HG03442 (cell line): ENCODE results near the gene MPG.
"Not testable (repeated sequence)": the region's sequence is repeated elsewhere in the genome, so short reads cannot be mapped to it uniquely, and the experiment has no call there.

Experiments used
- ATAC-seq: cut with Tn5 transposase; IDR thresholded peaks from one replicate; pipeline ENCODE4 v1.9.1; 2021; ENCODE audit warnings: mild to moderate bottlenecking, moderate library complexity; ENCODE audit not compliant: unreplicated experiment

MPG gene

DNA sequence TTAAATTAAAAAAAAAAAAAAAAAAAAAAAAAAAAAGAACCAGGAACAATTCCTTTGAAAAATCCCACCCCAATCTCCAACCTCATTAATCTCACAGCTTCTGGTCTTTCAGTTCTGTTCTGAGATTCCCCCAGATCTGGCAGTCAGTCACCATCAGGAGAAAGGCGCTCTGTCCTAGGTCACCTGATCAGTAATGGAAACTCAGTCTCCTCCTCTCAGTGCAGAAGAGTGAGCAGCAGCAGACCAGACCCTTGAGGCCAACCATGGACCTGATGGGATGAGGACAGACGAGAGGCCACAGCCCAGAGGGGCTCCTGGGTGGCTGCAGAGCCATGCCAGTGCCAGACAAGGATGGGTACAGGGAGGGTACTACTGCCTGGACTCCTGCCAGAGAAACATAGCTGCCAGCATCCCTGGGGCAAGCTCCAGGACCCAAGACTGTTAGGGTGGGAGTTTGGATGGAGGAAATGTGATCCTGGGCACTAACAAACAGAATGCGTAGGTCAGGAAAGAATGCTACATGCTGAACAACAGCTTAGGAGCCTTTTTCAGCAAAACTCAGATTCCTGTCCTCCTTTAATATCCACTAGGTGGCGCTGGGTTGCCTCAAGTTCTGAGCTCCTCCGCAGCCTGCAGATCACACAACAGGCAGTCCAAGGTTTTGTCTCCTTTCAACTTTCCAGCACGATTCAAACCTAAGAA, 28.7 kb downstream of the MPG start:
- ATAC-seq, result no peak

DNA sequence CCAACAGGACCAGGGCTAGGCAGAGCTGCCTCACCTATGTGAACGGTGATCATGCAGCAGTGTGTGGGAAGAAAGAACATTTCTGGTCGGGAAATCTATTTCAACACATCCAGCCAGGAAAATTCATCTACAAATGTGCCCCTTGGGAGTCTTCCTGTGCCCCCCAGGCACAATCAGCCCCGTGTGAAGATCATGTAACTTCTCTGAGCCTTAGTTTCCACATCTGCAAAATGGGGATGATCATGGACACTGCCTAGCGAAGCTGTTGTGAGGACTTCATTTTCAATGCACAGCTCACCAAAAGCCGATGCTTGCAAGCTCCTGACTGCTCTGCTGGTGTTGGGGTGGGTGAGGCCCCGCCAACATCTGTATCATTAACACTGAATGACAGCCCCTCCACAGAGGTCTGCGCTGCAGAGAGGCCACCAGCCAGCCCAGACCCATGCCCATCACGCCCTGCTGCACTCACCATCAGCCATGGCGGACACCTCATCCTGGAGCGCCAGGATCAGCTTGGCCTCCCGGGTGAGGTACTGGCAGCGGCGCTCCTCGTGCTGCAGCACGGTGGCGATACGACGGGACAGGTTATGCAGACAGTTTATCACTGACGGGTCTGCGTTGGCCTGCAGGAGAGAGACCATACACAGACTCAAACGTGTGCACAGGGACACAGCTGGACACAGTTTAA, 34.3 kb downstream of the MPG start:
- ATAC-seq, result no peak

DNA sequence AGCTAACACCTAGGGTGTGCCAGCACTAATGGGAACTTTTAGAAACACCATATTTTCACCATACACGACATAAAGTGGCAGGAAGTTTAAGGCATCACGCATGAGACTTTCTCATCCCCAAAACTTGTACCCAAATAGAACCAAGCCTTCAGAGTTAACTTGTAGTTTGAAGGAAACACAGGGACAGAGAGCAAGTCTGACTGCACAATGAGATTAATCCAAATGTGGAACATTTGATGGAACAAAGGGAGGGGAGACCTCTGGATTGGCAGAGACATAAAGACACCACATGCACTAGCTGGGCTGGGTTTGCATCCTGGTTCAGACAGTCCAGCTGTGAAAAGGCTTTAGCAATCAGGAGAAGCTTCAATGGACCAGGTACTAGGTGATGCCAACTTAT, 36.3 kb downstream of the MPG start:
- ATAC-seq, result no peak

DNA sequence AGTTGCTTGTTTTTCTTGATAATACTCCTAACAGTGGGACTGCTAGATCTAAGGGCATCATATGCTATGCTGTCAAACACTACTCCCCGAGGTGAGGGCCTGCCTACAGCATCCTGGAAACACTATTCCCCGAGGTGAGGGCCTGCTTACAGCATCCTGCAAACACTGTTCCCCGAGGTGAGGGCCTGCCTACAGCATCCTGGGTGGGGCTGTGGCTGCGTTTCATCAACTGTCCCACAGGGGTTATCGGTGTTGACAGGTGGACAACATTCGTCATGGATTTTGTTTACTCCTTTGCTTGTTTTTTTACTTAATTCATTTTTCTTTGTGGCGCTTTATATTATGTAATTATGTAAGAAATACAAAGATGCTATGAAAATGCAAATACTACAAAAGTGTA, 38.0 kb downstream of the MPG start:
- no peak for ATAC-seq

DNA sequence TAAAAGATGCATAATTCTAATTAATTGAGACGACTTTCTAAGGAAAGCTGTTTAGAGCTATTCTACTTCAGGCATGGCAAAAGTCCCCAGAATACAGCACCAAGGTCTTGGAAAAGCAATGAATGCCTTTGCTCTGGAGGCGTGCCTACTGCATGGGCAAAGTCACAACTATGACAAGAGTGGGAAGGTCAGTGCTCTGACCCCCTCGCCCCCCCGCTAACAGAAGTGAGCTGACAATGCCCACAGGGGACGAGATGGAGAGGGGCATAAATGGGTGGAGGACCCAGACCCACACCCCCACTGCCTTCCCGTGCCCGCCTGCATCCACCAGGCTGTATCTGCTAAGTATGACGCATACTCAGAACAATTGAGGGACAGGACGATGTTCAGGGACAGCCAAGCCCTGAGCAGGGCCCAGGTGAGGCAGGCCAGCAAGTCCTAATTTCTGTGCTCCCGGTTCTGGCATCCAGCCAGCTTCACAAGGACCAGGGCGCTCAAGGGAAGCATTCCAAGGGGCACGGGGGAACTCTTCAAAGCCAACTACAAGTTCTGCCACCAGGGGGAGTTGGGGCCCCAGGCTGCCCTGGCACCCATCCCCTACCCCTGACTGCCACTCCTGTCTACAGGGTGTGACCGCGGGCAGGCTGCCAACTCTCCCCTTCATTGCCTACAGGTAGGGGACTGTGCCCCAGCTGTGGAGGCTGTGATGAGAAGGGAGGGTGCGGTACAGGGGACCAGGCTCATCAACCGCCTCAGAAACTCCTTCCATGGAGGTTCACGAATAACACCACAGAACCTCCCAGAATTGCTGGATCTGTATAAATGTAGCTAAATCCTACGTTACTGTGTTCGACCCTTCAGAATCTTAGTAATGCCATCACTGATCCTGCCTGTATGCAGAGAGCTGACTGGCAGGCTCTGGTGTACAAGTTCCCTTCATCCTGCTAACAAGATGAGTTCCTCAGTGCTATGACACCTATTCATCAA, 39.6 kb downstream of the MPG start:
- no peak for ATAC-seq

DNA sequence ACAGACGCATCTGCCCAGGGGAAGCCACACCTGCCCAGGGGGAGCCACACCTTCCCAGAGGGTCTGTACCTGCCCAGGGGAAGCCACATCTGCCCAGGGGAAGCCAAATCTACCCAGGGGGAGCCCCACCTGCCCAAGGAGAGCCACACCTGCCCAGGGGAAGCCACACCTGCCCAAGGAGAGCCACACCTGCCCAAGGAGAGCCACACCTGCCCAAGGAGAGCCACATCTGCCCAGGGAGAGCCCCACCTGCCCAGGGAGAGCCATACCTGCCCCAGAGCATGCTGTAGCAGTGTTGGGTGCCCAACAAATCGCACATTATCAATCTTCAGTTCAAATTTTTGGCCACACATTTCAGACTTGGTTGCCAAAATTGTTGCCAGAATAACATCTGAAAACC, 40.8 kb downstream of the MPG start:
- no peak for ATAC-seq

DNA sequence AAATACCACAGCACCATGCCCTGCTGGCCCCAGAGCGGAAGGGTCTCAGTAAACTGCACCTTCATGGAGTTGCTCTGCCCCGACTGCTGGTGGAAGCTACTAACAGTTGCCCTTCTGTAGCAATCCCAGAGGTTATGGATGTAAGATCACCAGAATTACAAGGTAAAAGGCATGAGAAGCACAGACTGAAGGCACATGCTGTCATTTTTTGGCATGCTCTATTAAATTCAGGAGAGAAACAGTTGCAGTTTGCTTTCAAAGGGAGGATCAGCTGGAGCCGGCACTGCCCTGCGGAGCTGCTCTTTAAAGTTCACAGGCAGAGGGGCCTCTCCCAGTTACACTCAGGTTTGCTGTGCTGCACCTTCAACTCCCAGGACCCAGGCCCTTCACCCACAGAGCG, 41.3 kb downstream of the MPG start:
- ATAC-seq, result no peak

DNA sequence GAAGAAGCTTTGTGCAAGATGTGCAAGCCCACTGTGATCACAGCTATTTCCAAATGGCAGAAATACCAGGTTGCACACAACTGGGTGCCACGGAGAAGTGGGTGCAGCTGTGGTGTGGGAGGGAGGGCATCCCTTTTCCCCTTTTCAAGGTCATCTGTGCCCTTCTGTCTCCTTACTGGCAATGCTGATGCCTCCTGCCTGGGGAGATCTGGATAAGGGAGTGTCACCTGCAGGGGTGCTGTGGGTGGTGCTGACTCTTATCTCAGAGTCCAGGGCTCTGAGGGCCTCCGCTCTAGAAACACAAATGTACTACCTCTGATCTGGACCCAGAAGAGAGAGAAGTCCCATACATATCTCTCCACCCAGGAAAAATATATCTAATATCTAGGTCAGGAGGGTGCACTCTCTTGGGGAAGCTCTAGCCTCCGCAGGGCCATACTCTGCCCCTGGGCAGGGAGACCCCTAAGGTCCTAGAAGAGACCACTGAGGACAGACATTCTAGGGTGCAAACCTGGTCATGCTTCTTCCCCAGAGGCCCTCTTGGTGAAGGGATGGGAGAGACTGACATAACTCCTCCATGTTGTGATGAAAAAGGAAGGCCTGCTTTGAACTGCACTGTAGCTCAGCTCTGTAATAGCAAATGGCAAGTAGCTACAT, 41.9 kb downstream of the MPG start:
- ATAC-seq, result no peak

DNA sequence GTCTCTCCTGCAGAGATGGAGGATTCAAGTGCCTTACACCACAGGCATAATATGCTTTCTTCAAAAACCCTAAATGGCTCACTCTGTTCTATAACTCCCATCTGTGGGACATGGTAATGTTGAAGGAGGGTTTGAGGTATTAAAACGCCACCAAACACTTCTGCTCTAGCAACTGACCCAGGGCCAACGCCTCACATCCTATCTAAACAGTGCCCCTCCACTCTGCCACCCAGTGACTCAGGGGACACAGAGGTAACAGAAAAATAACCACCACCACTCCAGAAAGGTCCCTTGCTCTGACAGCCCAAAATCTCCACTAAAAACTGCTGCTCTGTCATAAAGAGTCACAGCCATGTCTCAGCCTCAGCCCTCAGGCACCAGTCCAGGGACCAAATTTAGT, 42.7 kb downstream of the MPG start:
- no peak for ATAC-seq

DNA sequence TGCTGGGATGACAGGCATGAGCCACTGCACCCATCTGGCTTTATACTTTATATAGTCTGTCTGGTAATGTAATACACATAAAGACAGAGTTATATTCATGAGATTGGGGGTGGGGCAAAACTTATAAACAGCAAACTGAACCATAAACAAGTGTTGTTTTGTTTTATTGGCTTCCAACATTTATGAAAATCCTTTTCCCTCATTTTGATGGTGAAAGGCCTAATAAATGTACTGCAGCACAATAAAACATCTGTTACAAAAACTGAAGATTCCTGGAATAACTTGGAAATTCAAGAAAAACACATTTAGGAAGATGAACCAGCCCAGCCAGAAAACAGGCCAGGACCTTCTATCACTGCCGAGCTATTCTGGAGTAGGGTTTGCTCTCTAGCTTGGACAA, 44.3 kb downstream of the MPG start:
- ATAC-seq, result no peak

DNA sequence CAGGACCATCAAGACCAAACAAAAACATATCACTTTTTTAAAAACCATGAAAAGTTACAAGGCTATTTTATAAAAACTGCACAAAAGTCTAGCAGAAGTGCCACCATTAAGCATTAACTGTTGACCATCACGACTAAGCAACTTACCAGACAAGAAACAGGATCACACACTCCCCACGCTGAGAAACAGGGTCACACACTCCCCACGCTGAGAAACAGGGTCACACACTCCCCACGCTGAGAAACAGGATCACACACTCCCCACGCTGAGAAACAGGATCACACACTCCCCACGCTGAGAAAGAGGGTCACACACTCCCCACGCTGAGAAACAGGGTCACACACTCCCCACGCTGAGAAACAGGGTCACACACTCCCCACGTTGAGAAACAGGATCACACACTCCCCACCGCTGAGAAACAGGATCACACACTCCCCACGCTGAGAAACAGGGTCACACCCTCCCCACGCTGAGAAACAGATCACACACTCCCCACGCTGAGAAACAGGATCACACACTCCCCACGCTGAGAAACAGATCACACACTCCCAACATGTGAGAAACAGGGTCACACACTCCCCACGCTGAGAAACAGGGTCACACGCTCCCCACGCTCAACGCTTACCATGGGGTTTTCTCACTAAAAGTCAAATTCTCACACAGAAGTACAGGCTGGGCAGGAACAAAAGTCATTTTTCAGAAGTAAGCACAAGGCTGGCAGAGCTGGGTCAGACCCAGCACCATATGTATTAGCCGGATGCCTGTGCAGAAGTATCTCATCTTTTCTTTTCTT, 45.7 kb downstream of the MPG start:
- ATAC-seq, result not testable (repeated sequence)

DNA sequence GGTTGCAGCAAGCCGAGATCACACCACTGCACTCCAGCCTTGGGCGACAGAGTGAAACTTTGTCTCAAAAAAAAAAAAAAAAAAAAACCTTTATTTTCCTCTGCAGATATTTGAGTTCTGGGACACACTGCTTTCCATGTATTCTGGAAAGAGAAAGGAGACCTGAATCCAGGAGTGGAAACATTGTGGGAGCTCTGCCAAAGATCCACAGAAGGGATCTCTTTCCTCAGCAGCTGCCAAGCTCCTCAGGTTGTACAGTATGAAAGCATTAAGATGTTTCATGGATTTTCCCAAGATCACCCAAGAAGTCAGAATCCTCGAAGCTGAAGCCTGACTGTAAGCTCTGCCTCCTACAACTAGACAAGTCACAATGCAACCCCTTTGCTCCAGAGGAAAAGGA, 47.0 kb downstream of the MPG start:
- ATAC-seq, result no peak

DNA sequence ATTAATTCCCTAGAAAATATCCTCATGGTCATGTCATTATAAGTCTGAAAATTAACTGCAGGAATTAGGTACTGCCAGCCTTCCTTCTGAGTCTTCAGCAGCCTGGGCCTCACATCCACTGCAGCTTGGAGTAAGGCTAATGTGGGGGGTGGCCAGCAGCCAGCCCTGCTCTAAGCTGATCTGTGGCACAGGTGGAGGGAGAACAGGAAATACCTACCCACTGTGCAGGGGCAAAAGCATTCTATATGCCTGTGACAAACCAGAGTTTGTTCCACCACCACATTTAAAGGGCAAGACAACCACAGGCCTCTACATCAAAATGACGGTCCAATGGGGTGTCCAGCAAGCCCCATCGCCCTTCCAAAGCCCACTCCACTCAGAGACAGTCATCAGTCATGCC, 51.0 kb downstream of the MPG start:
- no peak for ATAC-seq

DNA sequence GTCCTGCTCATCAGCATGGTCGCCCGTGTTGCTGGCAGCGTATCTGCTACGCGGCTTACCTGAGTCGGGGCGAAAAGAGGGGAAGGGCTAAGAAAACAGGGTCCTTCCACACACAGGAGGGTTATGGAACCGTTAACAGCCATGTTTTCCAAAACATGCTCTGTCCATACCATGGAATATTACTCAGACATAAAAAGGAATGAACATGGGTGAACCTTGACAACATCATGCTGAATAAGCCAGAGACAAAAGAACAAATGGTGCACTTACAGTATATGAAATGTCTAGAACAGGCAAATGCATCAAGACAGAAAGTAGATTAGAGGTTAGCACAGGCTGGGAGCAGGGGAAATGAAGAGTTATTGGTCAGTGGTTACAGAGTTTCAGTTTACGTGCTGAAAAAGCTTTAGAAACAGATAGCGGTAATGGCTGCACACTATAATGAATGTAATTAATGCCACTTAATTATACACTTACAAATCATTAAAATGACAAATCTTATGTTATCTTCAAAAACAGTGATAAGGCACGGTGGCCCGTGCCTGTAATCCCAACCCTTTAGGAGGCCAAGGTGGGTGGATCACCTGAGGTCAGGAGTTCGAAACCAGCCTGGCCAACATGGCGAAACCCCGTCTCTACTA, 52.6 kb downstream of the MPG start:
- no peak for ATAC-seq

DNA sequence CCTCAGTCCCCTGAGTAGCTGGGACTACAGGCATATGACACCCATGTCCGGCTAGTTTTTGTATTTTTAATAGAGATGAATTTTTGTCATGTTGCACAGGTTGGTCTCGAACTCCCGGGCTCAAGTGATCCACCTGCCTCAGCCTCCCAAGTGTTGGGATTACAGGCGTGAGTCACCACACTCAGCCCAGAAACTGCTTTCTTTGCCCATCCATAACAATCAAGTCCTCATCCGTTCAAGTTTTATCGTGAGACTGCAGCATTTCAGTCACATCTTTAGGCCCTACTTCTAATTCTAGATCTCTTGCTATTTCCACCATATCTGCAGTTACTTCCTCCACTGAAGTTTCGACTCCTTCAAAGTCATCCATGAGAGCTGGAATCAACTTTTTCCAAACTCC, 54.1 kb downstream of the MPG start:
- ATAC-seq, result no peak

DNA sequence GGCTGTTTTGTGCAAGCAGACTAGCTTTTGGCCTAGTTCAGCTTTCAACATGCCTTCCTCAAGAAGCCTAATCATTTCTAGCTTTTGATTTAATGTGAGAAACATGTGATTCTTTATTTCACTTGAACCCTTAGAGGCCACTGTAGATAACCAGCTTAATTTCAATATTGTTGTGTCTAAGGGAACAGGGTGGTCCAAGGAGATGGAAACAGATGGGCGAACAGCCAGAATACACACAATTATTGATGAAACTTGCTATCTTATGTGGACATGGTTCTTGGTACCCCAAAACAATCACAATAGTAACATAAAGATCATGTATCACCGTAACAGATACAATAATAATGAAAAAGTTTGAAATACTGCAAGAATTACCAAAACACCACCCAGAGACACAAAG, 55.7 kb downstream of the MPG start:
- ATAC-seq, result no peak
